Activated B cell treated with CpG ODN at 0.5 μM for 24 hours (primary cell): Measurements from ENCODE around the gene RABL6. TPM values are rescaled to one million over a fixed set of nuclear protein-coding genes. Genes with fewer than 3 reads are reported as not detected.
"Not testable (repeated sequence)": the region's sequence is repeated elsewhere in the genome, so short reads cannot be mapped to it uniquely, and the experiment has no call there.

Experiments
- ATAC-seq: fragments of 200-7000 bp; cut with Tn5 transposase; one replicate; pipeline ENCODE4 v1.10.0; 2021; ENCODE audit warnings: low read depth, mild to moderate bottlenecking, moderate library complexity
- CTCF ChIA-PET: fragments of 350-600 bp; sonication (Branson Sonifier 250); formaldehyde crosslinking; loops from one replicate; lab custom pipeline; 2021; ENCODE audit warnings: antibody characterized with exemption; lab: Charles Lee
- POLR2A ChIA-PET: fragments of 350-600 bp; sonication (Branson Sonifier 250); formaldehyde crosslinking; loops from one replicate; lab custom pipeline; 2021; ENCODE audit warnings: antibody characterized with exemption; lab: Charles Lee
- DNase-seq: peaks from one replicate; pipeline ENCODE4 v3.0.0; 2022
- H3K27ac Mint-ChIP-seq: one replicate; pipeline ENCODE4 v1.8.0; 2020; ENCODE audit warnings: mixed read lengths
- H3K27me3 Mint-ChIP-seq: one replicate; pipeline ENCODE4 v1.8.0; 2021; ENCODE audit warnings: mixed read lengths
- H3K36me3 Mint-ChIP-seq: one replicate; pipeline ENCODE4 v1.8.0; 2021; ENCODE audit warnings: low read depth, mixed read lengths
- H3K4me1 Mint-ChIP-seq: one replicate; pipeline ENCODE4 v1.8.0; 2021; ENCODE audit warnings: mixed read lengths
- H3K4me3 Mint-ChIP-seq: one replicate; pipeline ENCODE4 v1.8.0; 2020; ENCODE audit warnings: mild to moderate bottlenecking, mixed read lengths
- H3K9me3 Mint-ChIP-seq: one replicate; pipeline ENCODE4 v1.8.0; 2020; ENCODE audit warnings: mixed read lengths
- intact Hi-C: fragments of 100-400 bp; cut with micrococcal nuclease; formaldehyde crosslinking; loops from one replicate; pipeline ENCODE4 v1.15.1; 2024
- total RNA-seq: library from RNA; stranded (reverse); gene quantifications from 2 replicates; pipeline ENCODE4 v1.2.3, GENCODE V29; 2022
- TF ChIP-seq, protein P1 (sequence below): fragments of 200-600 bp; IDR thresholded peaks from one replicate; pipeline ENCODE4 v1.8.0; 2022; ENCODE audit warnings: antibody characterized with exemption, mild to moderate bottlenecking

RABL6 gene
- total RNA-seq, 1 donor from 2014 or later, result 75.0 TPM

DNA sequence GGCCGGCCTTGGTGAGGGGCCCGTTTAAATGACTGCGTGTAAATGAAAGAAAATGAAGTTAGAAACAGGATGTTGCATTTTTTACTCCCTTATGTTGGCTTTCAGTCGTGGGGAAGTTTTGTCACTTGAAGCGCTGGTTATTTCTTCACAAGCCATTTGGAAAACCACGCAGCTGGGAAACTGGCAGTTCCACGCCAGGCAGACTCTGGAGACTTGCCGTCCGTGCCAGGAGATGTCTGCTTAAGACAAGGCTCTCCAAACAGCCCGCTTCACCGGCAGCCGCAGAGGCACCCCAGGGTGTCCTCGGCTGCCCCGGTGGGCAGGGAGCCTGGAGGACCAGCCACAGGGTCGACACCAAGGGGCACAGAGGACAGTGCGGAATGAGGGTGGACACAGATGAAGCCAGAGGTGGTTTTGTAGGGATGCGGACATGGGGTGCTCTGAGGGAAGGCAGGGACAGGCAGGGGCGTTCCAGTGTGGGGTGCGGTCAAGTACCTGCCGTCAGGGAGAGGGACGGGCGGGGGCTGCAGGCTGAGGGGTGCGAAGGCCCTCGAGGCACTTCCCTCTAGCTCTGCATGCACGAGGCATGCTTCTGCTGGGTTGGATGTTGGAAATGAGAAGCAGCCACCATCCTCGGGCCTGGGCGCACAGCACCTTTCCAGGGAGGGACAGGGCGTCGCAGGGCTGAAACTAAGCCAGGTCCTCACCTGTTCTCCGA, 23.4 kb downstream of the RABL6 start:
- no peak for DNase-seq
- Mint-ChIP-seq H3K4me3 (no peak overlapping the region), H3K27me3 (no peaks in the 10 kb centered on the region), H3K27ac (no peak overlapping the region), H3K4me1 (no peaks in the 10 kb centered on the region), H3K9me3 (no peaks in the 10 kb centered on the region), H3K36me3 (peaks cover 45% of the 10 kb centered on the region)
- ChIA-PET CTCF (no interaction called here), POLR2A (interaction anchor here (0.5 kb wide), 1 partner anchor 95 kb away, joined by 5 read pairs; no protein-coding TSS in a partner anchor)
- TF ChIP-seq, protein P1, sequence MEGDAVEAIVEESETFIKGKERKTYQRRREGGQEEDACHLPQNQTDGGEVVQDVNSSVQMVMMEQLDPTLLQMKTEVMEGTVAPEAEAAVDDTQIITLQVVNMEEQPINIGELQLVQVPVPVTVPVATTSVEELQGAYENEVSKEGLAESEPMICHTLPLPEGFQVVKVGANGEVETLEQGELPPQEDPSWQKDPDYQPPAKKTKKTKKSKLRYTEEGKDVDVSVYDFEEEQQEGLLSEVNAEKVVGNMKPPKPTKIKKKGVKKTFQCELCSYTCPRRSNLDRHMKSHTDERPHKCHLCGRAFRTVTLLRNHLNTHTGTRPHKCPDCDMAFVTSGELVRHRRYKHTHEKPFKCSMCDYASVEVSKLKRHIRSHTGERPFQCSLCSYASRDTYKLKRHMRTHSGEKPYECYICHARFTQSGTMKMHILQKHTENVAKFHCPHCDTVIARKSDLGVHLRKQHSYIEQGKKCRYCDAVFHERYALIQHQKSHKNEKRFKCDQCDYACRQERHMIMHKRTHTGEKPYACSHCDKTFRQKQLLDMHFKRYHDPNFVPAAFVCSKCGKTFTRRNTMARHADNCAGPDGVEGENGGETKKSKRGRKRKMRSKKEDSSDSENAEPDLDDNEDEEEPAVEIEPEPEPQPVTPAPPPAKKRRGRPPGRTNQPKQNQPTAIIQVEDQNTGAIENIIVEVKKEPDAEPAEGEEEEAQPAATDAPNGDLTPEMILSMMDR, result no peak
- intact Hi-C loops, result no loop called here
- ATAC-seq, result no peak

DNA sequence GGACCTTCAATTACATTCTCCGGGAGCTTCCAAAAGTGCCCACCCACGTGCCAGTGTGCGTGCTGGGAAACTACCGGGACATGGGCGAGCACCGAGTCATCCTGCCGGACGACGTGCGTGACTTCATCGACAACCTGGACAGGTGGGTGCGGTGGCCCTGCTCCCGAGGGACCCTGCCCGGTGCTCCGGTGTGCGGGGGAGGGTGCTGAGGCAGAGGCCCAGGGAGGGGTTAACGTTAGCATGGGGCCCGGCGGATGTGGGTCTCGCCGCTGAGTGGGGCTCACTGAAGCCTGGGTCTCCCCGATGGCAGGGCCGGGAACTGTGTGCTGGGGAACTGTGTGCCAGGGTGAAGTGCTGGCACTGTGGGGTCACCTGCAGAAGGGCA, 24.0 kb downstream of the RABL6 start:
- TF ChIP-seq, protein P1, result no peak
- Mint-ChIP-seq H3K4me3 (no peak overlapping the region), H3K27ac (no peak overlapping the region), H3K4me1 (no peaks in the 10 kb centered on the region), H3K9me3 (no peaks in the 10 kb centered on the region), H3K36me3 (peaks cover 41% of the 10 kb centered on the region), H3K27me3 (no peaks in the 10 kb centered on the region)
- DNase-seq (no peak), ATAC-seq (no peak)
- intact Hi-C loops, result no loop called here
- ChIA-PET CTCF (no interaction called here), POLR2A (interaction anchor here (0.5 kb wide), 1 partner anchor 95 kb away, joined by 5 read pairs; no protein-coding TSS in a partner anchor)

DNA sequence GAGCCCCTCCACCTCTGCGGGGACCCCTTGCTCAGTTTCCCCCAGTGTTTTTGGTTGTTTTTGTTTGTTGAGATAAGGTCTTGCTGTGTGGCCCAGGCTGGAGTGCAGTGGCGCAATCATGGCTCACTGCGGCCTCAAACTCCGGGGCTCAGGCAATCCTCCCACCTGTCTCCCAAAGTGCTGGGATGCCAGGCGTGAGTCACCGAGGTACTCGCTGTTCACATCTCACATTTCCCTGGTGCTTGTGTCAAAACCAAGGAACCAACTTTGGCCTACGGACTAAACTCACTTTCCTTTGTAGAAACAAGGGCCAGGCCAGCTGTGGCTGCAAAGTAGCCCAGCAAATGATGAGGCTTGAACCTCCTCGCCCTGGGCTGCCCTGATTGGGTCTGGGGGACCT, 24.8 kb downstream of the RABL6 start:
- Mint-ChIP-seq H3K27ac (no peak overlapping the region), H3K36me3 (peaks cover 40% of the 10 kb centered on the region), H3K27me3 (no peaks in the 10 kb centered on the region), H3K4me1 (no peaks in the 10 kb centered on the region), H3K9me3 (no peaks in the 10 kb centered on the region), H3K4me3 (no peak overlapping the region)
- ChIA-PET POLR2A (no interaction called here), CTCF (no interaction called here)
- DNase-seq, result no peak
- no peak for ATAC-seq
- TF ChIP-seq, protein P1, result no peak
- intact Hi-C loops, result no loop called here

DNA sequence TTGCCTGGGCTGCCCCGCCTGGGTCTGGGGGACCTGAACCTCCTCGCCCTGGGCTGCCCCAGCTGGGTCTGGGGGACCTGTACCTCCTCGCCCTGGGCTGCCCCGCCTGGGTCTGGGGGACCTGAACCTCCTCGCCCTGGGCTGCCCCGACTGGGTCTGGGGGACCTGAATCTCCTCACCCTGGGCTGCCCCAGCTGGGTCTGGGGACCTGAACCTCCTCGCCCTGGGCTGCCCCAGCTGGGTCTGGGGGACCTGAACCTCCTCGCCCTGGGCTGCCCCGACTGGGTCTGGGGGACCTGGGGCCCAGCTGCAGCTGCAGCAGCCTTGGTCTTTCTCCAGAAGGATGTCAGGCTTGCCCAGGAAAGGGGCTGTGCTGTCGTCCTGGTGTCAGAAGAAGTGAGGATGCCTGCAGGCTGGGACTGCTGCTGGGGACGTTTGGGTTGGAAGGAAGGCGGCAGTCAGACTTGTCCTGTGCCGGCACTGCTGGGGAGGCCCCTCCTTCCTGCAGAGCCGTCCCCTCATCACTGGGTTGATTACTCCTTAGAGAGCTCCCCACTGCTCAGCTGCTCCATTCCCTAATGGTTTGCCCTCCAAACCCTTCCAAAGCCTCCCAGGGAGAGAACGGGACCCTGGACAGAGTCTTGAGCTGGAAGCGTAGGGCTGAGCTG, 25.8 kb downstream of the RABL6 start:
- POLR2A ChIA-PET, H3K9me3 Mint-ChIP-seq, H3K4me1 Mint-ChIP-seq, intact Hi-C loops, H3K4me3 Mint-ChIP-seq, H3K27ac Mint-ChIP-seq, H3K27me3 Mint-ChIP-seq, CTCF ChIA-PET, ATAC-seq, DNase-seq: not testable (repeated sequence)
- peaks cover 40% of the 10 kb centered on the region for H3K36me3 Mint-ChIP-seq

DNA sequence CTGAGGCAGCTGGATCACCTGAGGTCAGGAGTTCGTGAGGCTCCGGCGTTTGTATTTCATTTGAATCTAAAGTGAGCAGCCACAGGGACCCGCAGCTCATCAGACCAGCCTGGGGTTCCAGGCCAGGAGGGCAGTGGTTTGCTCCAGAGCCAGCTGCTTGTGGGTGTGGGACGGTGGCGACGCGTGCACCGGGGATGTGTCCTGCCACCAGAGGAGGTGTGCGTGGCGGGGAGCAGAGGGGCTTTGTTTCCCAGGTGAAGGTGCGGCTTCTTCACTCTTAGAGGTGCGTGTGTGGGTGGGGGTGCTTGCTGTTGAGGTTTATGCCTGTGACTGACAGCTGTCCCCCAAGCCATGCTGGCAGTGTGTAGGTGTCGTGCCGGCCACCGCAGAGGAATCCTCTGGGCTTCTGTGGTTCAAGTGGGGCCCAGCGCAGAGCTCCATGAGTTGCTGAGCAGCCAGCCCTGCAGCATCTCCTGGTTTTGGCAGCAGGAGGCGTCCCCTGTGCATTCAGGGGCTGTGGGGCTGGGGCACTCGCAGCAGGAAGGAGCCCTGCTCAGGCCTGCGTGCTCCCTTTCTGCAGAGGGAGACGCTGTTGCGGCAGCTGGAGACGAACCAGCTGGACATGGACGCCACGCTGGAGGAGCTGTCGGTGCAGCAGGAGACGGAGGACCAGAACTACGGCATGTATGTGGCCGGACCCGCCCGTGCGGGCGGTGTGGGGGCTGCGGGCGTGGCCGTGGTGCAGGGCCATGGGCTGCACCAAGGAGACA, 27.6 kb downstream of the RABL6 start:
- ATAC-seq, result no peak
- POLR2A ChIA-PET, result interaction anchor here (0.6 kb wide), 1 partner anchor 25 kb away, joined by 11 read pairs; no protein-coding TSS in a partner anchor
- CTCF ChIA-PET, result no interaction called here

More for the DNA sequence above, 27.6 kb downstream of the RABL6 start:
- intact Hi-C loops, result no loop called here
- Mint-ChIP-seq H3K4me3 (no peak overlapping the region), H3K27ac (no peak overlapping the region), H3K27me3 (no peaks in the 10 kb centered on the region), H3K9me3 (no peaks in the 10 kb centered on the region), H3K4me1 (peaks cover 4% of the 10 kb centered on the region), H3K36me3 (peaks cover 40% of the 10 kb centered on the region)
- no peak for DNase-seq
- TF ChIP-seq, protein P1, result no peak
